Memory B cell (primary cell): ENCODE measurements around the gene TMEM33.

Experiments used
- ATAC-seq: fragments of 150-1000 bp; cut with Tn5 transposase; 2 replicates; pipeline ENCODE4 v1.10.0; 2021; ENCODE audit warnings: low read depth, mild to moderate bottlenecking, moderate library complexity
- DNase-seq, 2 donors: peaks; one replicate each; pipeline ENCODE4 v3.0.0; 2022; ENCODE audit warnings: low spot score in 2 of 2
- H3K27ac Mint-ChIP-seq: one replicate; pipeline ENCODE4 v1.8.0; 2022; ENCODE audit warnings: mild to moderate bottlenecking, moderate library complexity, mixed read lengths
- H3K27me3 Mint-ChIP-seq: one replicate; pipeline ENCODE4 v1.8.0; 2022; ENCODE audit warnings: mixed read lengths
- H3K36me3 Mint-ChIP-seq: one replicate; pipeline ENCODE4 v1.8.0; 2022; ENCODE audit warnings: mild to moderate bottlenecking, mixed read lengths
- H3K4me1 Mint-ChIP-seq: one replicate; pipeline ENCODE4 v1.8.0; 2022; ENCODE audit warnings: mixed read lengths
- H3K4me3 Mint-ChIP-seq: one replicate; pipeline ENCODE4 v1.8.0; 2022; ENCODE audit warnings: mild to moderate bottlenecking, moderate library complexity, mixed read lengths
- H3K9me3 Mint-ChIP-seq: one replicate; pipeline ENCODE4 v1.8.0; 2022; ENCODE audit warnings: mixed read lengths

Gene TMEM33

DNA sequence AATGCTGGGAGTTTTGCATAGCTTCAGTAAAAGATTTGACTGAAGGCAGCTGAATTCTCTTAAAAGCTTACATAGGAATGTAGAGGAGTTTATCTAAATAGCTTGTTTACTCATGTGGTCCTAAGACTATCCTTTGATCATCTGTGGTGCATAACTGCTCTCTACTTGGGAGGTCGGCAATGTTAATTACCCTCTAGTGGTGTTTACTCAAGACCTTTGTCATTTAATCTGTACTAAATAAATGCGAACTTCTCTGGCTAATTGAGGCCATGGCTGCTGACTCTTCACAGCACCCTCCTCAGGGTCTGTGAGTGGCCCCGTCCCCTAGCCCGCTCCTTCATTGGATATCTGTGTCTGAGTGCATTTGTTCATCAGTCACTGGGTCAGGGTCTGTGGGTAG lies 13.8 kb upstream of the TMEM33 start:
- H3K9me3 Mint-ChIP-seq, result peaks cover 6% of the 10 kb centered on the region
- no peak overlapping the region for H3K27ac Mint-ChIP-seq

DNA sequence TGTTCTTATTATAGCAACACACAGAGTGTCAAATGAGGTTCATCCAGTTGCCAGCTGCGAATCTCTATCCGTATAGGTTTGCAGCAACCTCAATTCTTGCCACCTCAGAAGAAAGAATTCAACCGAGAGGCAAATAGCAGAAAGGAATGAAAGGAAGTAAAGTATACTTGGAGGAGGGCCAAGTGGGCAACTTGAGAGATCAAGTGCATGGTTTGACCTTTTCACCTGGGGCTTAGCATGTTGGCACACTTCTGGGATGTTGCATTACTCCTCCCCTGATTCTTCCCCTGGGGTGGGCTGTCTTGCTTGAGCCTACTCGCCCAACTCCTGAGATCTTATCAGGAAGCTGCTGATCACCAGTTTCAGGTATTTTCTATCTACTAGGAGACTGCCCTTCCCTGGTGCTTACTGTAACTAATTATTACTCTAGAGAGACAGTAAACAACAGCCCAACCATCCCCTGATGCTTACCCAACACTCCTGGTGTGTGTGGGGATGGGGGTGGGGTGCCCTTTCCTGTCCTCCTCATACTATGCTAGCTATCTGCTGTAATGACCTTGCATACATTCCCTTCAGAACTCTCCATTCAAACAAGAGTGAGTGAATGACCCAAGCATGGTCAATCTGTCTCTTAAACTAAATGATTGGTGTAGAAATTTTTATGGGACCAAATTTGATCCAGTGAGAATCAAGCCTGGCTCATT lies 7.3 kb upstream of the TMEM33 start:
- DNase-seq, result no peak
- Mint-ChIP-seq H3K4me1 (no peaks in the 10 kb centered on the region), H3K36me3 (no peaks in the 10 kb centered on the region), H3K9me3 (no peaks in the 10 kb centered on the region), H3K27ac (no peak overlapping the region), H3K4me3 (no peak overlapping the region), H3K27me3 (peaks cover 4% of the 10 kb centered on the region)
- no peak for ATAC-seq

More for the DNA sequence above, 13.8 kb upstream of the TMEM33 start:
- no peaks in the 10 kb centered on the region for H3K4me1 Mint-ChIP-seq
- ATAC-seq (no peak), DNase-seq (no peak)
- H3K4me3 Mint-ChIP-seq, result no peak overlapping the region
- H3K36me3 Mint-ChIP-seq, result peaks cover 4% of the 10 kb centered on the region
- H3K27me3 Mint-ChIP-seq, result peaks cover 16% of the 10 kb centered on the region

DNA sequence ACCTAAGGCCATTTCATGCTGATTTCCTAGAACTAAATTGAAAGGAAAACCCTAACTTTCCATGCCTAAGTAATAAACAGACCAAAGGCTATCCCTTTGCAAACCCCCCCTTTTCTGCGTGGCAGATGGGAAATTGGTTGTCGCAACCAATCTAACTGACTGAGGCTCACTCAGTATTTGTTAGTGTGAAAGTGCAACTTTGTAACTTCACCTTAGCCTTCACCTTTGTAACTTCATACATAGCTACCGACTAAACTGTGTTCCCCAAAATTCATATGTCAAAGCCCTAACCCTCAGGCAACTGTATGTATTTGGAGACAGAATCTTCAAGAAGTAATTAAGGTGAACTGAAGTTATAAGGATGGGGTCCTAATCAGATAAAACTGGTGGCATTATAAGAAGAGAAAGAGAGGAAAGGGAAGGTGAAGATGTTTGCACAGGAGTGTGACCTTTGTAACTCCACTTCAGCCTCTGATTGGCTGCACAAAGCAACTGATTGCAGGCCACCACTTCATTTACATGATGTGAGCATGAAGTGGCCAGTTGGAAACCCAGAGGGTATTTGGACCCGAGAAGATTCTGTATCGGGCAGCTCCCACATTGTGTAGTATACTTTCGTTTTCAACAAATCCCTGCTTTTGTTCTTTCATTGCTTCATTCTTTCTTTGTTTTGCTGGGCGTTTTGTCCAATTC lies 4.9 kb upstream of the TMEM33 start:
- no peaks in the 10 kb centered on the region for H3K9me3 Mint-ChIP-seq
- H3K4me1 Mint-ChIP-seq, result peaks cover 10% of the 10 kb centered on the region
- no peak overlapping the region for H3K27ac Mint-ChIP-seq
- DNase-seq (no peak), ATAC-seq (no peak)
- H3K27me3 Mint-ChIP-seq, result no peaks in the 10 kb centered on the region
- H3K36me3 Mint-ChIP-seq, result peaks cover 2% of the 10 kb centered on the region
- H3K4me3 Mint-ChIP-seq, result no peak overlapping the region

DNA sequence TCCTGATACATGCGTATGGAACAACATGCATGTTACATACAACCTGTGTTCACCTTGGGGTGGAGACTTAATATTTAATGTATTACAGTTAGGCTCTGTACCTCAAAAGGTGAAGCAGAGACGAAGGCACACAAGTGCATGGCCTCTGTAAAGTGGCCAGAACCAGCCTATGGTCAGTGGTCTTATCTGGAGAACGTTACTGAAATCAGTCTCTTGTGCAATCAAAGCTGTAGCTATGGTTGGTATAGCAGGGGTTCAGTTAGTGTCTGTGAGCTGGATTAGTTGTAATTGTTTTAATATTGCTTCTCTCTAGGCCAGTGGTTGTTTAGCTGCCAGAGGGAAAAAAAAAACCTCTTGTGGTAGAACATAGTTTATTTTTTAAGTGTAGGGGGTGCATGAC lies 2.2 kb upstream of the TMEM33 start:
- DNase-seq (no peak), ATAC-seq (no peak)
- no peaks in the 10 kb centered on the region for H3K9me3 Mint-ChIP-seq
- H3K27ac Mint-ChIP-seq, result no peak overlapping the region
- no peaks in the 10 kb centered on the region for H3K27me3 Mint-ChIP-seq
- no peak overlapping the region for H3K4me3 Mint-ChIP-seq
- peaks cover 20% of the 10 kb centered on the region for H3K4me1 Mint-ChIP-seq
- peaks cover 2% of the 10 kb centered on the region for H3K36me3 Mint-ChIP-seq

DNA sequence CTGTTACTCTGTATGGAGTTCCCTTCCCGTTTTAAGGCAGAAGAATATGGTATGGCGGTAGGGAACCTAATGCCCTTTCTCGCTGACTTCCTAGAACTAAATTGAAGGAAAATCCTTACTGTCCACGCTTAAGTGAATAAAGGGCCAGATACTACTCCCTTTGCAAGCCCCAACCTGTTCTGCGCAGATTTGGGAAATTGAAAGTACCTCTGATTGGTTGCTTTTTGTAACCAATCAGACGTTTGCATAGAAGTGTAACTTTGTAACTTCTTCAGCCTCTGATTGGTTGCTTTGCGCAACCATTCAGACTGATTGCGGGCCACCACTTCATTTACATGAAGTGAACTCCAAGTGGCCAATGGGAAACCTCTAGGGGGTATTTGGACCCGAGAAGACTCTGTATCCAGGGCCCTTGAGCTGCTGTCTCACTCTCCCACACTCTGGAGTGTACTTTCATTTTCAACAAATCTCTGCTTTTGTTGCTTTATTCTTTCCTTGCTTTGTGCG lies 1.2 kb upstream of the TMEM33 start:
- Mint-ChIP-seq H3K4me1 (peaks cover 22% of the 10 kb centered on the region), H3K9me3 (no peaks in the 10 kb centered on the region), H3K36me3 (peaks cover 2% of the 10 kb centered on the region), H3K27ac (peak overlapping the region; percentile 90), H3K27me3 (no peaks in the 10 kb centered on the region), H3K4me3 (peak overlapping the region; percentile 96)
- DNase-seq (no peak), ATAC-seq (no peak)

DNA sequence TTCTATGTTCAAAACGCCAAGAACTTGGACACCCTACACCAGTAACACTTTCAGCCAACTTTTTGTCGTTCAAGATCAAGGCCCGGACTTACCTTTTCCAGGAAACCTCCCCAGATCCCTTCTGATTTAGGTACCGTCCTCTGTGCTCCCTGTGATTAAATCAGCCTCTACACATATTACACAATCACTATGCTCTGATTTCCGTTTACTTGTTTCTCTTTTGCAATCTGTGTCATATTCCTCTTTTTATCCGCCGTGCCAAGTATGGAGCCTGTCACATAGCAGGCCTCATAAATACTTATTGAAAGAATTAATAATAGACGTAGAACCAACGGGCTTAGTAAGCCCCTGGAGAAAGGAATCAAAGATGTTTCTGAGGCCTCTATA lies 722 bp upstream of the TMEM33 start:
- ATAC-seq (no peak), DNase-seq (no peak)
- Mint-ChIP-seq H3K9me3 (no peaks in the 10 kb centered on the region), H3K27ac (peak overlapping the region; percentile 90), H3K27me3 (no peaks in the 10 kb centered on the region), H3K36me3 (peaks cover 2% of the 10 kb centered on the region), H3K4me1 (peaks cover 22% of the 10 kb centered on the region), H3K4me3 (peak overlapping the region; percentile 96)

DNA sequence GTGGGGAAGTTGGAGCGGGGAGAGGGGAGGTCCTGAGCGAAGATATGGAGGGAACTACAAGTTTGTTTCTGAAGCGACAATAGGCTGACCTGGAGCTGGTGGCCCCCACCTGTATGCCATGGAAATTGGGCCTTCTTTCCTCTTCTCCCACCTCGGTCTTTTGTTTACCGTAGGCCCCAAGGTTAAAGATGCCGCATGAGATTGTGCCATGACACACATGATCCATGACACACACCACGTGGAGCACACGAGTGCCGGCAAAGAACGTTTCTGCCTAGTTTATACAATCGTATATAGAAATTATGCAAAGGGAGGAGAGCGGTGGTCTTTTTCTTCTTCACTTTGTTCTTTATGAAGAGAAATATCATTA lies 408 bp downstream of the TMEM33 start:
- H3K4me3 Mint-ChIP-seq, result peak overlapping the region; percentile 96
- peaks cover 6% of the 10 kb centered on the region for H3K36me3 Mint-ChIP-seq
- DNase-seq, result no peak
- ATAC-seq, result peak; percentile 24
- no peaks in the 10 kb centered on the region for H3K9me3 Mint-ChIP-seq
- H3K27me3 Mint-ChIP-seq, result no peaks in the 10 kb centered on the region
- H3K4me1 Mint-ChIP-seq, result peaks cover 22% of the 10 kb centered on the region
- H3K27ac Mint-ChIP-seq, result peak overlapping the region; percentile 90

DNA sequence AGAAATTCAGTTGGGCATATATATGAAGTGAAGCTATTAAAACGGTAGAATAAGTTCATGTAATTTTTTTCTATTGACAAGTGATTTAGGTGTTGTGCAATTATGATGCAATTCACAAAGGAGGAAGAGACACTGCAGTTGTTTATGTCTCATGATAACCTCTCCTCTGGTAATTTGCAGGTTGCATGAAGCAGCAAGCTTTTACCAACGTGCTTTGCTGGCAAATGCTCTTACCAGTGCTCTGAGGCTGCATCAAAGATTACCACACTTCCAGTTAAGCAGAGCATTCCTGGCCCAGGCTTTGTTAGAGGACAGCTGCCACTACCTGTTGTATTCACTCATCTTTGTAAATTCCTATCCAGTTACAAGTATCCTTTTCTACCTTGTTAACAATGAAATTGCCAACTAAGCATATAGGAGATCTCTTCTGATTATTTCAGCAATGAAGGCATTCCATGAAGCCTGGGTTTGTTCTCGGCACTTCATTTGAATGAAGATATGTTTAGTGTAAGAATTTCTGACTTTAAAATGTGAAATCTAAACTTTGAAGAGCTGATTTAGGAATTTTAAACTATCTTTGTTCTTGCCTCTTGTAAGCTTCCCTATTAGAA lies 3.9 kb downstream of the TMEM33 start:
- Mint-ChIP-seq H3K9me3 (no peaks in the 10 kb centered on the region), H3K27me3 (no peaks in the 10 kb centered on the region), H3K27ac (no peak overlapping the region), H3K36me3 (peaks cover 12% of the 10 kb centered on the region), H3K4me3 (no peak overlapping the region), H3K4me1 (peaks cover 18% of the 10 kb centered on the region)
- DNase-seq (no peak), ATAC-seq (no peak)

DNA sequence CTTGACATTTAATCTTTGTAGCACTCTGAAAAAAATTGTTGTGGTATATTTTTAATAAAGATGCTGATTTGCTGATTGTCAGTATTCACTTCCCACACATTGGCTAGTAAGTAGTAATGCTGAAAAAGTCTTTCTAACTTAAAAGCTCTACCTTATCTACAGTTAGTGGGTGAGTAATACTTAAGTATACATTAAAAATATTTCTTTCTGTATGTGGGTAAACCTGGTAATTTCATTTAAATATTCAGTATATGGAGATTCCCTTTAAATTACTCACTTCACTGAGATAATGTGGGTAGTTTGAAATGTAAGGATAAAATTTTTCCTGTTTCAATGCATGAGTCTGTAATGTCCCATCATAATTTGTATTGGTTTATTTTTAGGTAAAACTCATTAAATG lies 5.6 kb downstream of the TMEM33 start:
- H3K27ac Mint-ChIP-seq, result no peak overlapping the region
- H3K27me3 Mint-ChIP-seq, result no peaks in the 10 kb centered on the region
- peaks cover 9% of the 10 kb centered on the region for H3K36me3 Mint-ChIP-seq
- no peak overlapping the region for H3K4me3 Mint-ChIP-seq
- no peak for ATAC-seq
- peaks cover 12% of the 10 kb centered on the region for H3K4me1 Mint-ChIP-seq
- no peaks in the 10 kb centered on the region for H3K9me3 Mint-ChIP-seq
- no peak for DNase-seq

DNA sequence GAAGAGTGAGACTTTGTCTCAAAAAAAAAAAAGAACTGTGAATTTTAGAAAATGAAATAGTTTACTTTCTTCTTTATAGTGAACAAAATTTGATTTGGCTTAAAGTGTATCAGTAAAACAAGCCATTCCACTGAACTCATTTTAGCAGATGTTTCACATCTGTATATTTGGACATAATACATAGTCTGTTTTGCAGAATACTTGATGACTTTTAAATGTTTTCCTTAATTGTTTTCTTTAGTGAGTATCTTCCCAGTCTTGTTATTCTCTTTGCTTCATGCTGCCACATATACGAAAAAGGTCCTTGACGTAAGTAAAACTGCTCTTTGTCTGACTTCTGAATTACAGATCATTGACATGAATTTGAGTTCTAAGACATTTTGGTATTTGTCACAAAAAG lies 8.3 kb downstream of the TMEM33 start:
- Mint-ChIP-seq H3K4me1 (peaks cover 2% of the 10 kb centered on the region), H3K9me3 (no peaks in the 10 kb centered on the region), H3K27me3 (no peaks in the 10 kb centered on the region), H3K36me3 (peaks cover 13% of the 10 kb centered on the region), H3K27ac (no peak overlapping the region), H3K4me3 (no peak overlapping the region)
- ATAC-seq (no peak), DNase-seq (no peak)

DNA sequence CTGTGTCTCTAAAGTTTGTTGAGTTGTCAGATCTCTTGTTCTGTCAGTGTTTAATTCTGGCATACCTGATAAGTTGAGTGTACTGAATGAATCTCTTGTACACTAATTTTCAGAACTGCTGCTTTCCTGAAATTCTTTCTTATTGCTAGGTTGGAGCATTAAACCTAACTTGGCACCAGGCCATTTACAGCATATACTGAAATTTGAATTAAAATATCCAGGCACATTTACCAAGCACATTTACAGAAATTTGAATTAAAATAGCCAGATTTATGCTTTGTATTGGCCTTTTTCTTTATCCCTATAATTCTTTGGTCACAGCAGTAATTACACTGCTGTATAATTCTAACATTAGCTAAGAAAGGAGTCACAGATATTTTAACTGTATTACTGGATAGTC lies 8.9 kb downstream of the TMEM33 start:
- no peaks in the 10 kb centered on the region for H3K27me3 Mint-ChIP-seq
- peaks cover 13% of the 10 kb centered on the region for H3K36me3 Mint-ChIP-seq
- no peaks in the 10 kb centered on the region for H3K9me3 Mint-ChIP-seq
- DNase-seq (no peak), ATAC-seq (no peak)
- no peaks in the 10 kb centered on the region for H3K4me1 Mint-ChIP-seq
- no peak overlapping the region for H3K4me3 Mint-ChIP-seq
- H3K27ac Mint-ChIP-seq, result no peak overlapping the region

DNA sequence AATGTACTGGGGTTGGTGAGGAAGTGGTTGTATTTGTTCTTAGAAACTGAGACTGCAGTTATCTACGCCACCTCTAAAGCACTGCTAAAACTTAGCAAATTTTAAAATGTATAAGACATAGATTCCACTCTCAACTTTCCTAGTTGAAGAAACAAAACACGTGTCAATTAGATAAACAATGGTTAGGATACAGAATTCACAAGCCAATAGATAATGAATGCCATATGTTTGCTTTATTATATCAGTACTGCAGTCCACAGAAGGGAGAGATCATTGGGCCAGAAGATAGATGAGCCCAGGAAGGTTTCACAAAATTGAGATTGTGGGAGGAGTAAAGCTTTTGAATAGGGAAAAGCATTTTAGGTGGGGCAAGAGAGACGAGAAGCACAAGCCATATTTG lies 14.3 kb downstream of the TMEM33 start:
- no peak for ATAC-seq
- H3K27ac Mint-ChIP-seq, result no peak overlapping the region
- no peaks in the 10 kb centered on the region for H3K27me3 Mint-ChIP-seq
- DNase-seq, result no peak
- no peaks in the 10 kb centered on the region for H3K9me3 Mint-ChIP-seq
- no peak overlapping the region for H3K4me3 Mint-ChIP-seq
- H3K36me3 Mint-ChIP-seq, result peaks cover 28% of the 10 kb centered on the region
- peaks cover 9% of the 10 kb centered on the region for H3K4me1 Mint-ChIP-seq

DNA sequence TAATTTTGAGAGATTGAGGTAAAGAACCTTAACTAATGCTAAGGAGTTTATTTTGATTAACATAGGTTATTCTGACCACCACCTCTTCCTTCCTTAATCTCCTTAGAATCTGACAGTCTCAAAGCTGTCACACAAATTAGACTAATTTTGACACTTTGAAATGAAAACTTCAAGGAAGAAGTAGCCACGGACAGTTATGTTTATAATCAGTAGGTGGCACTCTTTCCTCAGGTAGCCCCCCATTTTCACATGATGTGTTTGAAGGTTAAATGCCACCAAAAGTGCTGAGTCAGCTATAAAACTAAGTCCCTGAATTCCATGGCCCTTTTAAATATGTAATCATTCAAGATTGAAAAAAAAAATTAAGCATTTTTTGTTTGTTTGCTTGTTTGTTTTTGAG lies 22.4 kb downstream of the TMEM33 start:
- no peak overlapping the region for H3K27ac Mint-ChIP-seq
- DNase-seq (no peak), ATAC-seq (peak; percentile 51)
- no peaks in the 10 kb centered on the region for H3K27me3 Mint-ChIP-seq
- H3K4me1 Mint-ChIP-seq, result peaks cover 3% of the 10 kb centered on the region
- H3K9me3 Mint-ChIP-seq, result no peaks in the 10 kb centered on the region
- H3K36me3 Mint-ChIP-seq, result peaks cover 7% of the 10 kb centered on the region
- H3K4me3 Mint-ChIP-seq, result no peak overlapping the region

DNA sequence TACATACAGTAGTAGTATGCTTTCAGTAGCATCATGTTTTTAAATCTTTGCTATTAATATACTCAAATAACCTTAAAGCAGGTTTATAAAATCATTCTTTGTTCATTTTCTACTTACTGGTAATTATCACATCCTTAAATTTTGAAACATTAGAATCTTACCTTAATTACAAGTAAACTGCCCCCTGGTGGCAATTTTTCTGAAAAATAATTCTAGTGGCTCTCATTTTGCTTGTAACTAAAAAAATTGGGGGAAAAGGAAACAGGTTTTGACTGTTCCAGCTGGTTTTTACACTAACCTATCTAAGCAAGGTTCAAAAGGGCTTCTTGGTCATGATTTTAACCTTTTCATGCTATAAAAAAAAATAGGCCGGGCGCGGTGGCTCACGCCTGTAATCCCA lies 27.9 kb downstream of the TMEM33 start:
- peaks cover 2% of the 10 kb centered on the region for H3K36me3 Mint-ChIP-seq
- H3K9me3 Mint-ChIP-seq, result peaks cover 4% of the 10 kb centered on the region
- ATAC-seq, result no peak
- H3K27ac Mint-ChIP-seq, result no peak overlapping the region
- no peak overlapping the region for H3K4me3 Mint-ChIP-seq
- H3K4me1 Mint-ChIP-seq, result no peaks in the 10 kb centered on the region
- H3K27me3 Mint-ChIP-seq, result no peaks in the 10 kb centered on the region
- peak in 1 of 2 donors; percentile 6 for DNase-seq
